HCEC 1CT (cell line): ENCODE results near the gene FZD7.

Source experiments
- DNase-seq: peaks from one replicate; pipeline ENCODE4 v3.0.0-alpha.2; 2017

FZD7 gene

GRCh38 chr2:202038471-202039277, 5.0 kb downstream of the FZD7 start:
- DNase-seq: peak; percentile 45

- no peak for DNase-seq
These were observed 5.8 kb downstream of the FZD7 start for GRCh38 chr2:202039278-202040078.

GRCh38 chr2:202040079-202040844, 6.6 kb downstream of the FZD7 start:
- DNase-seq: no peak

GRCh38 chr2:202042444-202042843, 8.8 kb downstream of the FZD7 start:
- no peak for DNase-seq

- no peak for DNase-seq
These were observed 9.8 kb downstream of the FZD7 start for GRCh38 chr2:202043475-202043874.

- no peak for DNase-seq
These were observed 11.1 kb downstream of the FZD7 start for GRCh38 chr2:202044777-202045176.

GRCh38 chr2:202046572-202046971, 12.9 kb downstream of the FZD7 start:
- DNase-seq: no peak

- no peak for DNase-seq
These were observed 15.6 kb downstream of the FZD7 start for GRCh38 chr2:202049092-202049728.

GRCh38 chr2:202049840-202050239, 16.2 kb downstream of the FZD7 start:
- no peak for DNase-seq

- DNase-seq: no peak
These were observed 17.0 kb downstream of the FZD7 start for GRCh38 chr2:202050652-202051051.

GRCh38 chr2:202051499-202052161, 18.0 kb downstream of the FZD7 start:
- no peak for DNase-seq

GRCh38 chr2:202052235-202052634, 18.6 kb downstream of the FZD7 start:
- no peak for DNase-seq

GRCh38 chr2:202054679-202055078, 21.0 kb downstream of the FZD7 start:
- no peak for DNase-seq

- DNase-seq: peak; percentile 24
These were observed 23.0 kb downstream of the FZD7 start for GRCh38 chr2:202056611-202057010.

- no peak for DNase-seq
These were observed 26.6 kb downstream of the FZD7 start for GRCh38 chr2:202060218-202060617.

- DNase-seq: no peak
These were observed 28.0 kb downstream of the FZD7 start for GRCh38 chr2:202061695-202062094.

GRCh38 chr2:202064171-202064880, 30.7 kb downstream of the FZD7 start:
- DNase-seq: peak; percentile 58

GRCh38 chr2:202064881-202065230, 31.2 kb downstream of the FZD7 start:
- no peak for DNase-seq

GRCh38 chr2:202065876-202066275, 32.2 kb downstream of the FZD7 start:
- DNase-seq: no peak

- no peak for DNase-seq
These were observed 33.2 kb downstream of the FZD7 start for GRCh38 chr2:202066875-202067274.

GRCh38 chr2:202067589-202067988, 33.9 kb downstream of the FZD7 start:
- no peak for DNase-seq
